DND-41 (cell line): ENCODE measurements around the gene NRG3.

Source experiments
- CTCF ChIP-seq: IDR thresholded peaks from 2 replicates; pipeline ENCODE4 v1.5.1; 2012; ENCODE audit warnings: borderline replicate concordance, low read length, moderate library complexity, mild to moderate bottlenecking; ENCODE audit not compliant: poor library complexity, severe bottlenecking; ENCODE audit errors: extremely low read depth
- EZH2 ChIP-seq: IDR thresholded peaks from 3 replicates; pipeline ENCODE4 v1.6.1; 2012; ENCODE audit warnings: borderline replicate concordance, low read depth, mild to moderate bottlenecking, moderate library complexity, low read length, inconsistent platforms; ENCODE audit not compliant: severe bottlenecking

- TF ChIP-seq CTCF: no peak
- TF ChIP-seq EZH2: no peak
Observed at GRCh38 chr10:82161264-82161663, 286.3 kb downstream of the NRG3 start.
